ENCODE results near the gene ELSPBP1. TPM values are rescaled to one million over a fixed set of nuclear protein-coding genes. Genes with fewer than 3 reads are reported as not detected.
"Not testable (repeated sequence)": the region's sequence is repeated elsewhere in the genome, so short reads cannot be mapped to it uniquely, and the experiment has no call there.

ELSPBP1 gene
- total RNA-seq, 2 donors from 2014 or later, result not detected

GRCh38 chr19:48061401-48062344 is 67.2 kb downstream of the ELSPBP1 start:
- TF ChIP-seq POLR2AphosphoS5 (IDR thresholded peaks at IDR 0.05), result peak; percentile 84
- TF ChIP-seq CTCF (IDR thresholded peaks at IDR 0.05), result no peak
- Histone ChIP-seq H3K36me3 (no peaks in the 10 kb centered on the region), H3K9me3 (no peaks in the 10 kb centered on the region), H3K4me3 (no peak overlapping the region), H3K27ac (peak overlapping the region in 1 of 2 donors; percentile 31), H3K27me3 (replicated peaks; ENCODE audit: insufficient read depth) (no peaks in the 10 kb centered on the region), H3K4me1 (replicated peaks) (no peaks in the 10 kb centered on the region)
- peak; percentile 49 for DNase-seq (ENCODE audit: low spot score)
- 48% methylated on average over 36 of the region's 37 CpGs for WGBS
- intact Hi-C loops (cut with DNase I), result no loop called here

DNA sequence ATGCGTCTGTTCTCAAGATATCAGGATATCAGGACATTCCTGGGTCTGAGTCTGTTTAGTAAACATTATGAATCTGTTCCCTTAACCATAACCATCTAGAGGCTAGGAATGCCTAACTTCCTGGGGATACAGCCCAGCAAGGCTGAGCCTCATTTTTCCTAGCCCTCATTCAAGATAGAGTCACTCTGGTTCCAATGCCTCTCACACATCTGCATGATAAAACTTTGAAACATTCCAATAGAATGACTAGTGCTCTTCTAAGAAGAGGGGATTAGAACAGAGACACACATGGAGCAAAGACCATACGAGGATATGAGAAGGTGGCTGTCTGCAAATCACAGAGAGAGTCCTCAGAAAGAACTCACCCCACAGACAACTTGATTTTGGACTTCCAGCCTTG is 70.1 kb downstream of the ELSPBP1 start:
- no peak for TF ChIP-seq POLR2A (IDR thresholded peaks at IDR 0.05)
- Histone ChIP-seq H3K4me1 (replicated peaks) (no peaks in the 10 kb centered on the region), H3K36me3 (no peaks in the 10 kb centered on the region), H3K4me3 (no peak overlapping the region), H3K27ac (no peak overlapping the region), H3K27me3 (replicated peaks; ENCODE audit: insufficient read depth) (no peaks in the 10 kb centered on the region), H3K9me3 (no peaks in the 10 kb centered on the region)
- DNase-seq (ENCODE audit: low spot score), result no peak
- WGBS, result 88% methylated on average over 2 of the region's 2 CpGs
- intact Hi-C loops (cut with DNase I), result no loop called here

- Histone ChIP-seq H3K9me3 (no peaks in the 10 kb centered on the region), H3K36me3 (no peaks in the 10 kb centered on the region), H3K4me3 (no peak overlapping the region), H3K27me3 (replicated peaks; ENCODE audit: insufficient read depth) (no peaks in the 10 kb centered on the region), H3K4me1 (replicated peaks) (no peaks in the 10 kb centered on the region), H3K27ac (no peak overlapping the region)
- intact Hi-C loops (cut with DNase I), result no loop called here
- 79% methylated on average over 2 of the region's 2 CpGs for WGBS
- no peak for DNase-seq (ENCODE audit: low spot score)
- TF ChIP-seq CTCF (IDR thresholded peaks at IDR 0.05) (no peak), POLR2AphosphoS5 (IDR thresholded peaks at IDR 0.05) (no peak), POLR2A (IDR thresholded peaks at IDR 0.05) (no peak)
These were observed 75.0 kb downstream of the ELSPBP1 start for GRCh38 chr19:48069435-48069834.

DNA sequence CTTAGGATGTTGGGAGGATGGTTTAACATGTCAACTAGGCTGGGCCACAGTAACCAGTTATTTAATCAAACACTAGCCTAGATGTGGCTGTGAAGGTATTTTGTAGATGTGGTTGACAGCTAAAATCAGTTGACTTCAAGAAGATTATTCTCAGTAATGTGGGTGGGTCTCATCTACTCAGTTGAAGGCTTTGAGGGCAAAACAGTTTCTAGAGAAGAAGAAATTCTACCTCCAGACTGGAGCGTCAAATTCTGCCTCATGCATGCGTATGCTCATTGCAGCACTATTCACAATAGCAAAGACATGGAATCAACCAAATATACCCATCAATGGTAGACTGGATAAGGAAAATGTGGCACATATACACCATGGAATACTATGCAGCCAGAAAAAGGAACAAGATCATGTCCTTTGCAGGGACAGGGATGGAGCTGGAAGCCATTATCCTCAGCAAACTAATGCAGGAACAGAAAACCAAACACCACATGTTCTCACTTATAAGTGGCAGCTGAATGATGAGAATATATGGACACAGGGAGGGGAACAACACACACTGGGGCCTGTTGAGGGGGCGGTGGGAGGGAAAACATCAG is 75.8 kb downstream of the ELSPBP1 start:
- intact Hi-C loops (cut with DNase I); H3K4me1 ChIP-seq (replicated peaks); H3K27ac ChIP-seq; H3K36me3 ChIP-seq; DNase-seq (ENCODE audit: low spot score); H3K27me3 ChIP-seq (replicated peaks; ENCODE audit: insufficient read depth); H3K9me3 ChIP-seq; H3K4me3 ChIP-seq: not testable (repeated sequence)
- 98% methylated on average over 3 of the region's 3 CpGs for WGBS

Other genes starting within 250 kb of the ELSPBP1 start
- gene NOP53, start 249.1 kb upstream of the ELSPBP1 start, total RNA-seq, result 100 to 1,000 TPM; 465 to 586 TPM
- gene SELENOW, start 215.9 kb upstream of the ELSPBP1 start, total RNA-seq, result 100 to 1,000 TPM; 301 to 565 TPM
- under 1 TPM in 1 of 2 donors, not detected in 1; 0.91 TPM for gene TPRX1, start 190.1 kb upstream of the ELSPBP1 start, total RNA-seq
- under 1 TPM in 1 of 2 donors, not detected in 1; 0.34 TPM for gene CRX, start 172.7 kb upstream of the ELSPBP1 start, total RNA-seq
- not detected for gene TPRX2, start 135.4 kb upstream of the ELSPBP1 start, total RNA-seq
- not detected for gene SULT2A1, start 108.3 kb upstream of the ELSPBP1 start, total RNA-seq
- not detected for gene BSPH1, start 2.5 kb upstream of the ELSPBP1 start, total RNA-seq
- gene CABP5, start 49.4 kb downstream of the ELSPBP1 start, total RNA-seq, result not detected
- 10 to 100 TPM; 11.0 to 27.3 TPM for gene PLA2G4C, start 116.2 kb downstream of the ELSPBP1 start, total RNA-seq
- 10 to 100 TPM; 30.6 to 58.7 TPM for gene LIG1, start 175.7 kb downstream of the ELSPBP1 start, total RNA-seq
- gene ZSWIM9, start 176.0 kb downstream of the ELSPBP1 start, total RNA-seq, result 1 to 10 TPM; 4.1 to 7.2 TPM